HG03103 (cell line): ENCODE data around the gene DPYD.
A peak's percentile ranks its signal among the peaks of the same experiment; 100 is the strongest.

ENCODE experiments used
- ATAC-seq: cut with Tn5 transposase; IDR thresholded peaks from one replicate; pipeline ENCODE4 v1.9.1; 2021; ENCODE audit warnings: low read depth; ENCODE audit not compliant: unreplicated experiment

DPYD gene

DNA sequence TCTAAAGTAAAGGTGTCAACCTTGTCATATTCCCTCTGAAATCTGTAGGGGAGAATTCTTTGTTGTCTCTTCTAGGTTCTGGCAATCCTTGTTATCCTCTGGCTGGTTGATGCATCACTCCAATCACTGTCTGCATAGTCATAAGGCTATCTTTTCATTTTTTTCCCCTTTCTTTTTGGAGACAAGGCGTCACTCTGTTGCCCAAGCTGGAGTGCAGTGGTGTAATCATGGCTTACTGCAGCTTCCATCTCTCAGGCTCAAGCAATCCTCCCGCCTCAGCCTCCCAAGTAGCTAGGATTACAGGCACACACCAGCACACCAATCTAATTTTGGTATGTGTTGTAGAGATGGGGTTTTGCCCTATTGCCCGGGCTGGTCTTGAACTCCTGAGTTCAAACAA is 12.9 kb downstream of the DPYD start:
- no peak for ATAC-seq

DNA sequence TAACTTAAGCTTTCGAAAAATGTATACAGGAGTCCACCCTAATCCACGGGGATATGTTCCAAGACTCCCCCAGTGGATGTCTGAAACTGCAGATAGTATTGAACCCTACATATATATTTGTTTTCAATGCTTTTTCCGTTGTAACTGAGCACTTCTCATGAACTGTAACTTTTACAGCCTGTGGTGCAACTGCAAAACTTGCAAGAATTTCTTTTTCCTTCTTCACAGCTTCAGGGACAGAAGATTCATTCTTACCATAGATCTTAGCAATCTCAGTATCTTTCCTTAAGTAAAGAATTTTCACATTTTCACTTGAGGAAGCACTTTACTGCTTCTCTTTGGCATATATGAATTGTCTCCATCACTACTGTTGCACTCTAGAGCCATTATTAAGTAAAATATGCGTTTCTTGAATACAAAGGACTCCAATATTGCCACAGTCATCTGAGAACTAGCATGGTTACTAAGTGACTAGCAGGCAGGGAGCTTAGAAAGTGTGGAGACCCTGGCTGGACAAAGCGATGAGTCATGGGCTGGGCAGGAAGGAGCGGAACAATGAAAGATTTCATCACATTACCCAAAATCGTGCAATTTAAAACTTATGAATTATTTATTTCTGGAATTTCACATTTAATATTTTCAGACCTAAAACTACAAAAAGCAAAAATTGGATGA is 14.1 kb downstream of the DPYD start:
- ATAC-seq: no peak

DNA sequence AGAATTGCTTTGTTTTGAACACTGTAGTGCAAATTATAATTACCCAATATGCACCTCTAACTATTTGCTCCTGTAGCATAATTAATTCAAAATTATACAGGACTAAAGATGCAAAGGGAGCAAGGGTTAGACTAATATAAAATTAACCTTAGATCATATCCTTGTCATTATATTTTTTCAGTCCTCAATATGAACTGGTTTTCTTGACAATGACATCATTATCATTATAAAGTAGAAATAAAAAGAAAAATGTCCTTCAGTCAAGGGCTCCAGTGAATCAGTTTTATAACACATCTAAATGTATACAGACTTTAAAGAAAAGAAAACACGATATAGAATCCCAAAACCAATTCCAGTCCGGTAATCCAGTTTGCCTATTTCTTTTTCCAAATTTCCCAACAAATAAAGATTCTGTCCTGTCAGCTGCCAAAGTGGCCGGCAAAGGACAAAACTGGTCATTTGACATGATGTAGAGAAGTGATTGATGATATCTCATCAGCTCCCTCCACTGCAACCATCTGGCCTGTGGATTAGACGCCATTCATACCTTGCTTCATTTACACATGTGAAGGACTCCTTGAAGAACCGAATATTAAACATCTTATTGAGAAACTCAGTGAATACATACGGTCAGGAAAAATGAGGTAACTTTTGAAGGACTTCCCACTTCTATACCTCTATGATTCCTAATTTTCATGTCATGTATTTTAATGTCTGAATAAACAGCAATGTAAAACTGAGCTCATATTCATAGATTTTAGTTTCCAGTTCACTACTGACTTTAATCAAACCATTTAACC is 15.5 kb downstream of the DPYD start:
- no peak for ATAC-seq

DNA sequence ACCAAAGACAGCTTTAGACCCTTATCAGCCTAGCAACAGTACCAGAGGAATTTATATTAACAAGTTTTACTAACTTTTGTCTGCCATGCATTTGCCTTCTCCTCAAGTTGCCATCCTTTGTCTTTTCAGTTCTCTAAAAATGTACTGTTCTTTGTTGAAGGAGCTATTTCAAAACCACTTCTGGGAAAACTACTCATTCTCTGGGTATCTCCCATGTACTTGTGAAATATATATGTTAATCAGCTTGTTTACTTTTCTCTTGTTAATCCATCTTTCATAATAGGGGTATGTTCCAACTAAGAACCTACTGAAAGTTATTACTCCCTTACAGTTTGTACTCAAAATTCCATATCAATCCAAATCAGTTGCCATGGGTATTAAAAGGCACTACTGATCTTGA is 16.3 kb downstream of the DPYD start:
- ATAC-seq: no peak

DNA sequence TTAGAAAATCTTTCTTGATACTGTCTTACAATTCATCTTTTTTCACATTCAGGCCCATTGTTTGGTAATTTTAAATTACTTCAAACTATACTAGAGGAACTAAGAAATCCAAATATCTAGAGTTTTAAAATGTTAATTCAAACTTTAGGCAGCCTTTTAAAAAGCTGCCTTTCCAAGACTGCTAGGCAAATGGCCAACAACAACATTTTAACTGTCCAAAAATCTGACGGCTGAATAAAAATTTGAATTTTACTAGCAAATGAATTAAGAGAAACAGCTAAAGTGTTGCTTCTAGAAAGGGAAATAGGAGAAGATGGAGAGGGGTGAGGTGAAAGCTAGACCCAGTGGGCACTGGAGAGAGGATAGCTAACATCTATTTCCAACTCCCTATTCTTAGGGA is 17.2 kb downstream of the DPYD start:
- no peak for ATAC-seq

DNA sequence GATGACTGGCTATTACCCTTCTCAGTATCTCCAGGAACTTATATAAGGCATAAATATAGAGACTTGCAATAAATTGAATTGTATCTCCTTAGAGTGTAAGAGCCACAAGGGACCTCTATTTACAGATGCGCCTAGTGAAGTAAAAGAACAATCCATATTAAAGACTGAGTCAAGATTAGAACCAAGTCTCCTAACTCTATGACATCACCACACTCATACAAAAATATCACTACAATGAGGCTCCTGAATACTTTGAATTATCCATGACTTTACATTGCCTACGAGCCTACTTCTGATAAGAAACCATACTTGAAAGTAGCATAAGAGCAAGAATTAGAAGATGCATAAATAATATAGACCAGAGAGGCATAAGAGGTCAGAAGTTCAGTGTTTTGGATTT is 18.8 kb downstream of the DPYD start:
- ATAC-seq: no peak

DNA sequence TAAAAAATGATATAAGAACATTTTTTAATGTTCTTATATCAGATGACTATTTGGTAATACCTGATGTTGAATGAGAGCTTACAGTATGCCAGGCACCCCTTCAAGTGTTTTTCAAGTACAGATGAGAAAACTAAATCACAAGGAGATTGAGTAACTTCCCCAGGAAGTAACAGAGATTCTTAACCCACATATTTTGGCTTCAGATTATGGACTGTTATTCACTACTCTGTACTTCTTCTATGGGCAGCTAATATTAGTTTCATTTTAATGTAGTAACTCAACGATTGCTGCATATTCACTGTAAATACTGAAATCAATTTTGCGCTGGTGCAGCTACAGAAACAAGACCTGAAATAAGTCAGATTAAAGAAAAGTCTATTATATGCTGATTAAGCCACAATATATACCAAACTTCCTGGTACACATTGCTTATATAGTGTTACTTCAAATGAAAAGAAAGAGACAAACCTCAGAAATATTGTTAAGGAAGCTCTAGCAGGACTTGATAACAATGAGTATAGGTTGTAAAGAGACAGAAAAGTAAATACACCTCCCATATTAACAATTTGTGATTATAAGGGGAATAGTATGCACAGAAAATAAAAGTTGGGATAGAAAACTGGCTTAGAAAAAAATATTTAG is 19.7 kb downstream of the DPYD start:
- ATAC-seq: no peak

DNA sequence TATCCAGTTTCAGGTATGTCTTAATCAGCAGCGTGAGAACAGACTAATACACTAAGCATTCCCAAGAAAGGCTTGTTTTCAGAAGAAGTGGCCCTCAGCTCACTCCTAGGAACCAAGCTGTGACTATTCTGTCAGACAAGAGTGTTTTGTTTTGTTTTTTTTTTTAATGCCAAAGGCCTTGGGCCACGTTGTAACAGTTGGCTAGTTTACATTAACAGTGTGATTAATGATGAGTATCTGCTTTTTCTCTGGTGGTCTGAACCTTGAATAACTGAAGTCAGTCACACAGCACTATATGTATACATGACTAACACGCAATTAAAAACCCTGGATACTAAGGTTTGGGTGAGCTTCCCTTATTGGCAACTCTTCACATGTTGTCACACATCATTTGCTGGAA is 21.9 kb downstream of the DPYD start:
- no peak for ATAC-seq

DNA sequence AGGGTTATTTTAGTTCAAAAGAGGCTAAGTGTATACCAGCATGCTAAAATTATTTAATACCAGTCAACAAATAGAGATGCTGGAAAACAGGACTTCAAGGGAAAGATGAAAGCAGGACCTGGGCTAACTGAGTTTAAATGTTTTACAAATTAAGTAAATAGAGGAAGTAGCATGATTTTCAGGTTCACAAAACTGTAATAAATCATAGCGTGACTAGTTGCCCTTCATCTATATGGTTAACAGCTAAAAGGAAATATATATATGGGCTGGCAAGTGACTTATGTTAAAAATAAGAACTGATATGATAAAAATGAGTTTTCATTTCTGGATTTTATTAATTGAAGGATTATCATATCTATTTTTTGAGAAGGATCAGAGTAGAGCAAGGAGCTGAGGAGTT is 25.6 kb downstream of the DPYD start:
- ATAC-seq: no peak

DNA sequence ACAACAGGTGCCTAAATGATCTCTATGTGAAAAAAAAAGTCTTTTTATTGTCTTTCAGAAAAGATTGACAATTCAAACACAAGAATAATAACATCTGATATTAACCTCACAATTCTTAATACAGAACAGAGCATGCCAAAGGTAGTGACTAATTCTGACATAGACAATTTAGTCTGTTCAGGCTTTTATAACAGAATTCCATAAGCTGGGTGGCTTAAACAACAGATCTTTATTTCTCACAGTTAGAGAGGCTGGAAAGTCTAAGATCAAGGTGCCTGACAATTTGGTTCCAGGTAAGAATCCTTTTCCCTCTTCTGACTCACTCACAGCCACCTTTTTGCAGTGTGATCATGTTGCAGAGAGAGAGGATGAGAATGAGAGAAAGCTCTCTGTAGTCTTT is 27.0 kb downstream of the DPYD start:
- no peak for ATAC-seq

DNA sequence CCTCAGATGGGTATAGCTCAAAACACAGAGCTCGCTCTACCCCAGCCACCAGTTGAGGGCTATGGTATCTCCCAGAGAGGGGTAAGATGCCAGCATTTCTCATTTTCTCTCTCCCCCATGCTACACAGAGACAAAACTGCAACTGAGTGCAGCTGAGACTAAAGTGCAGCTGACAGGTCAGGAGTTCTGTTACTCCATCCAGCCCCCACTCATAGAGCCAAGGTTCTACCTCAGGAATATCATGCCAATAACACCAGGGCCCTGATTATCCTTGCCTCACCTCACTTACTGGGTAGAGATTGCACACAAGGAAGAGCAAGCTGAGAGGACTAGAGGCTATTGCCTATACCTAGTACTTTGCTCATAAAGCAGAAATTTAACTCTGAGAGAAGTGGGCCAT is 34.6 kb downstream of the DPYD start:
- no peak for ATAC-seq

DNA sequence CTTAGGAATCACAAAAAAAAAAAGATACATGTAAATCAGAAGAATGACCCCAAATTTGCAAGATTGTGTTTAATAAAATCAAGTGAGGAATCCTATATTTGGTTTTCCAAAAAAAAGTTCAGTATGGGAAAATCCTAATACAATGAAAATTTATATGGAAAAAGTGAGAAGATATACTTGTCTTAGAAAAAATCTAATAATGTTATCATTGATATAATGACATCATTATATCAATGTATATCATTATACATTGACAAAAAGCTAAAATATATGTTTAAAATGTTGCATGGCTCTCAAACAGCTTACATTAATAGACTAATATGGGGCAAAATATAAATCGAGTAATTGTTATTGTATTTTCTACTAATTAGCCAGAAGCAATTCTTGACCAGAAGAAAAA is 37.0 kb downstream of the DPYD start:
- ATAC-seq: no peak

DNA sequence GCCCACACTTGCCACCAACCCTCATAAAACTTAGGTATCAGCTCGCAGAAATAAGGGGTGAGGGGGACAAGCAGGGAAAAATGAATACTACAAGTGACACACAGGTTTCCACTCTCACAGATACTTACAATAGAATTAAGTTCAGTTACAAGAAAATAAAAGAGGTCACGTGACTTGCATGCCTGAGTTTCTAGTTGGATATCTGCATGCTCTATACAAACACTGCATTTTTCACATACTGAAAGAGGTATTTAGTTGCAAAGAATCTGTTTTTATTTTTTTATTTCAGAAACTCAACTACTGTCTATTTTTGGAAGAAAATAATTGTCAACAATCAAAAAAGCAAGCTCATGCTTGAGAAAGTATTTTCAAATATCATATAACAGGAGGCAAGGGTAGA is 43.5 kb downstream of the DPYD start:
- ATAC-seq: no peak

DNA sequence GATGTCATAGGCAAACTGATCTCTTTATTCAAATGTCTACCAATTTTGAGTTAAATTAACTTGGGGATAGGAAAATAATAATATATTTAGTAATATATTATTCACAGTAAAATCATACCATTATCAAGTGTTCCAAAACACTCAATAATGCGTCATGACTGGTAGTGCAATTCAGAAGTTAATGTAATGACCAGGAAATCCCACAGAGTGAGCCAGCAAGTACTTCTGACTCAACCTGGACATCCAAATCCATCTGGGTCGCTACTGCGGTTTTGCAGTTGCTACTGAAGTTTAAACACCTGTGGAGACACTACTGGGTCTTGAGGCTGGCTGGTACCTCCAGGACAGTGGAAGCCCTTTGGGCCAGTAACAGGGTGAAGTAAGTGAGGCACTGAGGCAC is 44.8 kb downstream of the DPYD start:
- ATAC-seq: no peak

DNA sequence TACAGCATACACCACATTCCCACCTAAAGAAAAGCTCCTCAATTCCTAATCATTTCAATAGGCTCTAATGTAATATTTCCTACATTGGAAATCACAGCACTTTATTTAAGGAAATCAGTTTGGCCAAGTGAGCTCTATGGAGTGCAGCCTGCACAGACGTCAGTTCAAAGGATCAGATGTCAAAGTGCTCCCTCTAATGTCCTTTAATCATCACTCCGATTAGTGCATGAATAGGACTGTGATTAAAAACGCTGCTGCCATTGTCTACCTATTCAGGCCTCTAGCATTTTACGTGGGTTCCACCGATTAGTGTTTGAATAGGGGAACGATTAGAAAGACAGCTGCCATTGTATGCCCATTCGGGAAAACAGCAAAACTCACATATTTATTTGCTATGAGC is 50.2 kb downstream of the DPYD start:
- no peak for ATAC-seq

DNA sequence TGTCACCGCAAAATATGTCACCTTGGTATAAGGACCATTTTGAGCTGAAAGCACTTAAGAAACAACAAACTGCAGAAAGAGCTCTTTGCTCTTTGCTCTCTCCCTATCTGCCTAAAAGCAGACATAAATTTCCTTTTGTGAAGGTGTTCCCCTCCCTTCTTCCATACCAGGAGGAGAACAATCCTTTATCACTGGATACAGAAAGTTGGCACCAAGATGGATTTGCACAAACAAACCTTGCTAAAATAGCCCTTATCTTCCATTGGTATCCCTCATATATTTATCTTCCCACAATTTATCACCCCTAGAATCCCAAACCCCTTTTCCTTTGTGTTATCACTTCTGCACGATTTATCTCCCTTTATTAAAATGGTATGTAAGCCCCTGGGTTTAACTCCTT is 51.4 kb downstream of the DPYD start:
- no peak for ATAC-seq

DNA sequence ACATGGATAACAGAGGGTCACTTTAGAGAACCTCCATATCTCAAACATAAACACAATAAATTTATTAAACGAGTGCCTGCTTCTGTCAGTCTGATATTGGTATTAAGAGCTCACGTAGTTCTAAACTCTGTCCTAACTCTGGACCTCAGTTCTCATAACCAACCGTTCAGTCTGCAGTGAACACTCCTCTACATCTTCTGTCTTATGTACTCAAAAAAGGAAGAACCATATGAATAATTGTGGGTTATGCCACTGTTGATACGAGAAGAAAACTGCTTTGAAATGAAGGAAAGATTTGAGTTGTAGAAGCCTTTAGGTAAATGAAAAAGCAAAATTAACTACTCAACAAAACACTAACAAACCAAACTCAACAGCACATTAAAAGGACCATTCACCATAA is 53.7 kb downstream of the DPYD start:
- ATAC-seq: no peak

DNA sequence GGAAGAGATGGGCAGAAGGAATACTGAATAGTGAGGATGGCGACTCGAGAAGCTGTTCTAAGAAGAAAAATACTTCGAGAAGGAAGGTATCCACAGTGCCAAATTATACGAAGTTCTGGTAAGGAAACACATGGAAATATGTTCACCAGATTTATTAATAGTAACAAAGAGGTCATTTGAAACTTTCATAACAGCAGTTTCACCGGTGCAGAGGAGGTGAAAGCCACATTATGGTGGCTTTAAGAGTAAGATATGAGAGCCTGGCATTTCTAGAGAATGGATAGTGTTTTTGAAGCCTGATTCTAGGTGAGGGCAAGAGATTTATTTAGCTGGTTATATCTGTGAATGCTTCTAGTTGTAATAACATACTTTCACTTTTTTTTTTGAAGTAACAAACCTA is 56.2 kb downstream of the DPYD start:
- ATAC-seq: peak; percentile 58

DNA sequence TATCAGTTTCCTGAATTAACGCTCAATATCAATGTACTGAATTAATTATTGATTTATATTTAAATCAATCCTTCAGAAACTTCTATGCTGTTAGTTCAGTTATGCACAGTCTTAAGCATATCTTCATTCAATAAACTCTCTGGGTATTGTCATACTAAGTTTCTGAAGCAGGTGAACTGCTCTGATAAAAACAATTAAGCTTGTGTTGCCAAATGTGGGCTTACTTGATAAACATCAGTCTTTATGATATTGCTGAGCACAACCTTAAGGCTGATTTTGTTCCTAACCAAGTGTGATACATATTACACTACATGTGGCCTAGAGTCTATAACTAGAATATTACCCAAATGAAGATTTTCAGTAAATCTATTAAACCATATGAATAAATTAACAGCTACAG is 67.6 kb downstream of the DPYD start:
- ATAC-seq: no peak

DNA sequence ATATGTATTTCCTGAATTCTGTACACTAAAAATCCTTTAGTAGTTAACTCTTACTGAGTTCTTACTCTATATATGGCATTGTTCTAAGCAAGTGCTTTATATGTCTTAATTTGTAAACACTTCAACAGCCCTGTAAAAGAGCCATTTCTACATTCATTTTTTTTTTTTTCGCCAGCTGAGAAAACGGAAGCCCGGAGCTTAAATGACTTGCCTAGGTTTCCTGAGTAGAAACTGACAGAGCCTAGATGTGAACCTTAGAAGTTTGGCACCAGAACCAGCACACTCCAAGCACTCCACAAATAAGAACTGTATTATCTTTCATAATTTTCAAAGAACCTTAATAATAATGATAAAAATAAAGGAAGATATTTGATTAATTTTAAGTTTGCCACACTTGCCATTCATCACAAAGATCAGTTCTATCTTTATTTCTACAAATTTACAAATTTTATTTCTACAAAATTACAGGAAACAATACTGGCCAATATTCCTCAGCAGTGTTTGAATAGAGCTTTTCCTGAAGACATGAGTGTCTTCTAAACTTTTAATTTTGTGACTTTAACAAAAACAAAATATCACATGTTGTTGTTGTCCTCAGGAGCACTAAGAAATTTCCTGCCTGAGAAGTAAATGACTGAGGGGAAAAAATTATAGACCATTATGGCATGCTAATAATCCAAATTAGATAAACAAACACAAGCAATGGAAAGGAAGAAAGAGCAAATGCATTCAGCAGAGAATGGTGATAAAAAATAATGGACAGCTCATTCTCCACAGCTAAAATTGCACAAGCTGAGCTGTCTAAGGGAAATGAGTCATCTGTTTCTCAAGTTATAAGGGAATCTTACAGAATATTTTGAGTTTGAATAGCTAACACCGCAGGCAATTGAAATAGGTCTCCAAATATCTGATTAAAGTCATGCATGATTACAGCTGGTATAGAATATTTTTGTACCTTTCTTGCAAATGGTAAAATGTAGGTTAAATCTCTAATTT is 71.2 kb downstream of the DPYD start:
- no peak for ATAC-seq

DNA sequence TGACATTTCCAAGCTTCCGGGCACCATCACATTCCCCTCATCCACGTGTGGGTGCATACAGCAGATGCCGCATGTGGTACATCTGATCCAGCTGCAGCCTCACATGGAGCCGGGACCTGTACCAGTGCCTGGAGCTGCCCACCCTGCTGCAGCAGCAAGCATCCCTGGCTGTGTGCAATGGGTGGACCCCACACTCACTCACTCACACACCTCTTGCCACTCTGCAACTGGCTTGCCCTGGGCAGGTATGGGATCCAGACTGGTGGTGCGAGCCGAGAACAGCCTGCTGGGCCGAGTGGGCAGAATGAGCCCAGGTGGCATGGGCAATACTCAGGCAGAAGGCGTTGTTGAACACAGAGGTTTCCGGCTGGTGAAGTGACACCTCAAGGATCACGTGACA is 75.0 kb downstream of the DPYD start:
- ATAC-seq: no peak
